ENCODE results near the gene OPRL1.

OPRL1 gene

DNA sequence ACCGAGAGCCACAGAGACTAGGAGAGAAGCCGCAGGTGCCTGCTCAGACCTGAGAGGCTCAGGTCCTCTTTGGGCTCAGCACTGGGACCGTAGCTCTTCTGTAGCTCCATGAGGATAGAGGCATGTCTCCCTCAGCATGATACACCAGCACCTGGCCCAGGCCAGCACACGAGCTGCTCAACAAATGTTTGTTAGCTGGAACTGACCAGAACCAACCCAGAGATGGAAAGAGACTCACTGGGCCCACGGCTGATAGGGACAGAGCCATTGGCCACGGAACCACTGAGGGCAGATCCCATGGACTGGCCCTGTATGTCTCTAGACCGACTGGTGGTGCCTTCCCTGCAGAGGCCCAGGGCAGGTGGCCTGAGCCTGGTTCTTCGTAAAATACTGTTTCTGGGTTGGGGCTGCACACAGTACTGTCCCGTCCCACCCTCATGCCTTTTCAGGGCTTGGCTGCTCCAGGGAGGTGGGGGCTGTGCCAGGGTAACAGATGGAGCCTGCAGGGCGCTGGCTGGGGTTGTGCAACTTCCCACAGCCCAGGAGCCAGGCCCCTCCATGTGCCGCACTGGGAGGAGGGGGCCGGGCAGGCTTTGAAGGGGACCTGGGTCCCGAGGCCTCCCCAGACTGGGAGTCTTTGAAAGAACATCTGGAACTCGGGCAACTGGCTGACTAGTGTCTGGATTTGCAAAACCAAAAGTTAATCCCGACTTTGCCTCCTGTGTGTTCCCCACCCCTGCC, 38.7 kb upstream of the OPRL1 start:
- ChIA-PET CTCF (interaction anchor here (0.7 to 4.4 kb wide), 2 partner anchors 17 to 48 kb away, joined by 3 to 39 read pairs; no protein-coding TSS in a partner anchor), POLR2A (no interaction called here)
- H3K27ac ChIP-seq (ENCODE audit: extremely low read depth, low read depth, low read length), result no peak overlapping the region
- no peaks in the 10 kb centered on the region for H3K4me1 ChIP-seq (ENCODE audit: control insufficient read depth, insufficient read depth, low read length)
- H3K4me3 ChIP-seq (ENCODE audit: low read depth, low read length), result no peak overlapping the region
- no peaks in the 10 kb centered on the region for H3K36me3 ChIP-seq (ENCODE audit: control insufficient read depth in 2 of 2, insufficient read depth in 1 of 2, low read length in 2 of 2)
- H3K9me3 ChIP-seq (ENCODE audit: control insufficient read depth, insufficient read depth, low read depth, low read length), result no peaks in the 10 kb centered on the region
- TF ChIP-seq SCRT2 (tag by site-specific recombination; IDR thresholded peaks at IDR 0.05) (peak; percentile 73), ZNF48 (tag by site-specific recombination; IDR thresholded peaks at IDR 0.05) (no peak), KLF1 (tag by site-specific recombination; IDR thresholded peaks at IDR 0.05) (peak; percentile 44; the same call in 1 of the 2 replicates)

DNA sequence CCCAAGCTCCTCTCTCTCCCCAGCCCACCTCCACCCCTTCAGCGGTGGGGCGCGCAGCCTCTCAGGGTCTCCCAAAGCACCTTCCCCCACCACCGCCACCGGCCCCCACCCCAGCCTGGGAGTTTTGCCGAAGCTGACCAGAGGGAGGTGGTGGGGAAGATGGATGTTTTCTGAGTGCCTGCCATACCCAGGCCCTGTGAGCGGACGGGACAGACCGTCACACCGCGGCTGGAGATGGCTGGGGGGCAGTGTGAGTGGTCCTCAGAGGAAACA, 38.2 kb upstream of the OPRL1 start:
- ChIA-PET CTCF (interaction anchor here (4.4 kb wide), 1 partner anchor 16 kb away, joined by 39 read pairs; no protein-coding TSS in a partner anchor), POLR2A (no interaction called here)
- Histone ChIP-seq H3K27ac (ENCODE audit: extremely low read depth, low read depth, low read length) (no peak overlapping the region), H3K36me3 (ENCODE audit: control insufficient read depth in 2 of 2, insufficient read depth in 1 of 2, low read length in 2 of 2) (no peaks in the 10 kb centered on the region), H3K4me3 (ENCODE audit: low read depth, low read length) (no peak overlapping the region), H3K9me3 (ENCODE audit: control insufficient read depth, insufficient read depth, low read depth, low read length) (no peaks in the 10 kb centered on the region), H3K4me1 (ENCODE audit: control insufficient read depth, insufficient read depth, low read length) (no peaks in the 10 kb centered on the region)
- TF ChIP-seq ZNF2 (tag by site-specific recombination; IDR thresholded peaks at IDR 0.05) (no peak), ZNF660 (tag by site-specific recombination; IDR thresholded peaks at IDR 0.05) (no peak), ZNF600 (tag by site-specific recombination; IDR thresholded peaks at IDR 0.05) (no peak), ZNF341 (tag by site-specific recombination; IDR thresholded peaks at IDR 0.05; ENCODE audit: low read depth) (peak; percentile 50; the same call in 1 of the 2 replicates)

DNA sequence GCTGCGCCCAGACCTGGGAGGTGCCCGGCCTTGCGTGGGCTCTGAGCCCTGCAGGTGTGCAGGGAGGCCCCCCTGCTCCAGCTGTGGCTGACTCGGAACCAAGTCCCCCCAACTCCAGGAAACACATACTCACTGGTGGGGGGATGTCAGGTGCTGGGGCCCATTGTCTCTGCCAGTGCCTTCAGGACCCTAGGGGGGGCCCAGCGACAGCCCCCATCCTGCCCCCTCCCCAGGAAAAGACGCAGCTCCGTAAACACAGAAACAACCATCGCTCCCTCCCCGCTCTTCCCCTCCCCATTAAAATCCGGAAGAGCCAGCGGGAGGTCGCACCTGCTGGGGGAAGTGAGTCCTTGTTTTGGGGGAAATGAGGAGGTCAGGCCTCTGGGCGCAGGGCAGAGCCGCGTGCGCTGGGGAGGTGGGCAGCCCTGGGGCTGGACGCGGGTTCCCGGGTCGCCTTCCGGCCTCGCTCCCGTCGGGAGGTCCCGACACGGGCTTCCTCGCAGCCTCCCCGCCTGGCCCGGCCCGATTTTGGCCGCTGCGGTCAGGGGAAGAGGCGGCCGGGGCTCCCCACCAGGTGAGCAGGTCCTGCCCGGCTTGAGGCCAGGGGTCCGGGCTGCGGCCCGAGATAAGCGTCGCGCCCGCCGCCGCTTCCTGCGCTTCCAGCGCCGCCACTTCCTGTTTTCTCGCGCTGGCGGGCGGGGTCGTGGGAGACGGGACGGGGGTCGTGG, 37.7 kb upstream of the OPRL1 start:
- H3K4me3 ChIP-seq (ENCODE audit: low read depth, low read length), result no peak overlapping the region
- H3K4me1 ChIP-seq (ENCODE audit: control insufficient read depth, insufficient read depth, low read length), result no peaks in the 10 kb centered on the region
- no peaks in the 10 kb centered on the region for H3K9me3 ChIP-seq (ENCODE audit: control insufficient read depth, insufficient read depth, low read depth, low read length)
- CTCF ChIA-PET, result interaction anchor here (0.5 to 4.4 kb wide), 3 partner anchors 12 to 503 kb away, joined by 3 to 39 read pairs (median 3); no protein-coding TSS in a partner anchor
- POLR2A ChIA-PET, result no interaction called here
- no peak overlapping the region for H3K27ac ChIP-seq (ENCODE audit: extremely low read depth, low read depth, low read length)
- TF ChIP-seq ZIC2 (tag by site-specific recombination; IDR thresholded peaks at IDR 0.05), result peak; percentile 44
- TF ChIP-seq ZNF548 (tag by site-specific recombination; IDR thresholded peaks at IDR 0.05), result no peak
- peak; percentile 27; the same call in 1 of the 2 replicates for TF ChIP-seq GLIS2 (tag by site-specific recombination; IDR thresholded peaks at IDR 0.05)
- TF ChIP-seq, protein P1, sequence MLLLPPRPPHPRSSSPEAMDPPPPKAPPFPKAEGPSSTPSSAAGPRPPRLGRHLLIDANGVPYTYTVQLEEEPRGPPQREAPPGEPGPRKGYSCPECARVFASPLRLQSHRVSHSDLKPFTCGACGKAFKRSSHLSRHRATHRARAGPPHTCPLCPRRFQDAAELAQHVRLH (tag by site-specific recombination; IDR thresholded peaks at IDR 0.05), result no peak
- TF ChIP-seq, protein P2, sequence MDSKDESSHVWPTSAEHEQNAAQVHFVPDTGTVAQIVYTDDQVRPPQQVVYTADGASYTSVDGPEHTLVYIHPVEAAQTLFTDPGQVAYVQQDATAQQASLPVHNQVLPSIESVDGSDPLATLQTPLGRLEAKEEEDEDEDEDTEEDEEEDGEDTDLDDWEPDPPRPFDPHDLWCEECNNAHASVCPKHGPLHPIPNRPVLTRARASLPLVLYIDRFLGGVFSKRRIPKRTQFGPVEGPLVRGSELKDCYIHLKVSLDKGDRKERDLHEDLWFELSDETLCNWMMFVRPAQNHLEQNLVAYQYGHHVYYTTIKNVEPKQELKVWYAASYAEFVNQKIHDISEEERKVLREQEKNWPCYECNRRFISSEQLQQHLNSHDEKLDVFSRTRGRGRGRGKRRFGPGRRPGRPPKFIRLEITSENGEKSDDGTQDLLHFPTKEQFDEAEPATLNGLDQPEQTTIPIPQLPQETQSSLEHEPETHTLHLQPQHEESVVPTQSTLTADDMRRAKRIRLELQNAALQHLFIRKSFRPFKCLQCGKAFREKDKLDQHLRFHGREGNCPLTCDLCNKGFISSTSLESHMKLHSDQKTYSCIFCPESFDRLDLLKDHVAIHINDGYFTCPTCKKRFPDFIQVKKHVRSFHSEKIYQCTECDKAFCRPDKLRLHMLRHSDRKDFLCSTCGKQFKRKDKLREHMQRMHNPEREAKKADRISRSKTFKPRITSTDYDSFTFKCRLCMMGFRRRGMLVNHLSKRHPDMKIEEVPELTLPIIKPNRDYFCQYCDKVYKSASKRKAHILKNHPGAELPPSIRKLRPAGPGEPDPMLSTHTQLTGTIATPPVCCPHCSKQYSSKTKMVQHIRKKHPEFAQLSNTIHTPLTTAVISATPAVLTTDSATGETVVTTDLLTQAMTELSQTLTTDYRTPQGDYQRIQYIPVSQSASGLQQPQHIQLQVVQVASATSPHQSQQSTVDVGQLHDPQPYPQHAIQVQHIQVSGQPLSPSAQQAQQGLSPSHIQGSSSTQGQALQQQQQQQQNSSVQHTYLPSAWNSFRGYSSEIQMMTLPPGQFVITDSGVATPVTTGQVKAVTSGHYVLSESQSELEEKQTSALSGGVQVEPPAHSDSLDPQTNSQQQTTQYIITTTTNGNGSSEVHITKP (tag by site-specific recombination; IDR thresholded peaks at IDR 0.05), result no peak
- peak; percentile 31 for TF ChIP-seq ZNF341 (tag by site-specific recombination; IDR thresholded peaks at IDR 0.05; ENCODE audit: low read depth)
- no peak for TF ChIP-seq ZNF169 (tag by site-specific recombination; IDR thresholded peaks at IDR 0.05)
- no peak for TF ChIP-seq KLF1 (tag by site-specific recombination; IDR thresholded peaks at IDR 0.05)
- TF ChIP-seq ZNF76 (tag by site-specific recombination; IDR thresholded peaks at IDR 0.05; ENCODE audit: borderline replicate concordance, low read depth), result no peak
- TF ChIP-seq ZBTB20 (tag by site-specific recombination; IDR thresholded peaks at IDR 0.05), result no peak
- H3K36me3 ChIP-seq (ENCODE audit: control insufficient read depth in 2 of 2, insufficient read depth in 1 of 2, low read length in 2 of 2), result no peaks in the 10 kb centered on the region

Data from HEK293 (cell line).